Islet precursor cell (in vitro differentiated cells): ENCODE results near the gene AGTPBP1.

Source experiments
- DNase-seq: peaks from one replicate; pipeline ENCODE4 v3.0.0-alpha.2; 2018

Gene AGTPBP1

GRCh38 chr9:85716031-85716877 is 25.5 kb downstream of the AGTPBP1 start:
- DNase-seq: no peak

- no peak for DNase-seq
Measured at GRCh38 chr9:85715587-85715986, 26.2 kb downstream of the AGTPBP1 start.

GRCh38 chr9:85713897-85714296 is 27.9 kb downstream of the AGTPBP1 start:
- DNase-seq: no peak

GRCh38 chr9:85704744-85705143 is 37.0 kb downstream of the AGTPBP1 start:
- no peak for DNase-seq

- no peak for DNase-seq
Measured at GRCh38 chr9:85703398-85703797, 38.4 kb downstream of the AGTPBP1 start.

GRCh38 chr9:85702726-85703289 is 38.9 kb downstream of the AGTPBP1 start:
- no peak for DNase-seq

- DNase-seq: no peak
Measured at GRCh38 chr9:85702191-85702590, 39.6 kb downstream of the AGTPBP1 start.

GRCh38 chr9:85700330-85700729 is 41.4 kb downstream of the AGTPBP1 start:
- no peak for DNase-seq

GRCh38 chr9:85688361-85688760 is 53.4 kb downstream of the AGTPBP1 start:
- no peak for DNase-seq

GRCh38 chr9:85685081-85685480 is 56.7 kb downstream of the AGTPBP1 start:
- DNase-seq: no peak

GRCh38 chr9:85676790-85677189 is 65.0 kb downstream of the AGTPBP1 start:
- no peak for DNase-seq

- no peak for DNase-seq
Measured at GRCh38 chr9:85667374-85667773, 74.4 kb downstream of the AGTPBP1 start.

GRCh38 chr9:85666086-85666485 is 75.7 kb downstream of the AGTPBP1 start:
- no peak for DNase-seq

- DNase-seq: no peak
Measured at GRCh38 chr9:85662573-85662972, 79.2 kb downstream of the AGTPBP1 start.

GRCh38 chr9:85658716-85659115 is 83.0 kb downstream of the AGTPBP1 start:
- DNase-seq: no peak

GRCh38 chr9:85653153-85653552 is 88.6 kb downstream of the AGTPBP1 start:
- DNase-seq: no peak

GRCh38 chr9:85647571-85647970 is 94.2 kb downstream of the AGTPBP1 start:
- DNase-seq: no peak

GRCh38 chr9:85645909-85646627 is 95.7 kb downstream of the AGTPBP1 start:
- no peak for DNase-seq

GRCh38 chr9:85640425-85640824 is 101.3 kb downstream of the AGTPBP1 start:
- DNase-seq: no peak

GRCh38 chr9:85639675-85640186 is 102.0 kb downstream of the AGTPBP1 start:
- DNase-seq: no peak

- DNase-seq: no peak
Measured at GRCh38 chr9:85631809-85632208, 109.9 kb downstream of the AGTPBP1 start.

GRCh38 chr9:85630676-85631075 is 111.1 kb downstream of the AGTPBP1 start:
- DNase-seq: no peak

GRCh38 chr9:85617141-85617670 is 124.5 kb downstream of the AGTPBP1 start:
- DNase-seq: no peak
